ENCODE data around the gene TLR1.

DNA sequence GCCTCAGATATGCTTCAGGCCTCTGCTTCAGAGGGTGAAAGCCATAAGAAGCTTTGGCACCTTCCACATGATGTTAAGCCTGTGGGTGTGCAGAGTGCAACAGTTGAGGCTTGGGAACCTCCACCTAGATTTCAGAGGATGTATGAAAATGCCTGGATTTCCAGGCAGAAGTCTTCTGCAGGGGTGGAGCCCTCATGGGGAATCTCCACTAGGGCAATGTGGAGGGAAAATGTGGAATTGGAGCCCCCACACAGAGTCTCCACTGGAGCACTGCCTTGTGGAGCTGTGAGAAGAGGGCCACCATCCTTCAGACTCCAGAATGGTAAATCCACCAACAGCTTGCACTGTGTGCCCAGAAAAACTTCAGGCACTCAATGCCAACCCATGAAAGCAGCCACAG is 57.0 kb downstream of the TLR1 start:
- no peak for TF ChIP-seq POLR2A (IDR thresholded peaks at IDR 0.05)
- TF ChIP-seq, protein P1, sequence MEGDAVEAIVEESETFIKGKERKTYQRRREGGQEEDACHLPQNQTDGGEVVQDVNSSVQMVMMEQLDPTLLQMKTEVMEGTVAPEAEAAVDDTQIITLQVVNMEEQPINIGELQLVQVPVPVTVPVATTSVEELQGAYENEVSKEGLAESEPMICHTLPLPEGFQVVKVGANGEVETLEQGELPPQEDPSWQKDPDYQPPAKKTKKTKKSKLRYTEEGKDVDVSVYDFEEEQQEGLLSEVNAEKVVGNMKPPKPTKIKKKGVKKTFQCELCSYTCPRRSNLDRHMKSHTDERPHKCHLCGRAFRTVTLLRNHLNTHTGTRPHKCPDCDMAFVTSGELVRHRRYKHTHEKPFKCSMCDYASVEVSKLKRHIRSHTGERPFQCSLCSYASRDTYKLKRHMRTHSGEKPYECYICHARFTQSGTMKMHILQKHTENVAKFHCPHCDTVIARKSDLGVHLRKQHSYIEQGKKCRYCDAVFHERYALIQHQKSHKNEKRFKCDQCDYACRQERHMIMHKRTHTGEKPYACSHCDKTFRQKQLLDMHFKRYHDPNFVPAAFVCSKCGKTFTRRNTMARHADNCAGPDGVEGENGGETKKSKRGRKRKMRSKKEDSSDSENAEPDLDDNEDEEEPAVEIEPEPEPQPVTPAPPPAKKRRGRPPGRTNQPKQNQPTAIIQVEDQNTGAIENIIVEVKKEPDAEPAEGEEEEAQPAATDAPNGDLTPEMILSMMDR (IDR thresholded peaks at IDR 0.05), result no peak

Data from breast epithelium (tissue), 3 donors.